IPS-NIHi11 (cell line): ENCODE results near the gene MBD2.
A peak's percentile ranks its signal among the peaks of the same experiment; 100 is the strongest.
"Not testable (repeated sequence)": the region's sequence is repeated elsewhere in the genome, so short reads cannot be mapped to it uniquely, and the experiment has no call there.

Experiments used
- DNase-seq: peaks from one replicate; pipeline ENCODE4 v3.0.0; 2012; ENCODE audit warnings: mixed read lengths, low spot score

MBD2 gene

GRCh38 chr18:54224379-54225014 is at the start of gene MBD2:
Gene MBD2 (minus strand): TSS chr18:54224669. CDS start chr18:54224559, 110 bp downstream.
- peak; percentile 93 for DNase-seq

- peak; percentile 65 for DNase-seq
These were observed 45.7 kb upstream of the MBD2 start for GRCh38 chr18:54269893-54270844.

GRCh38 chr18:54268751-54269150 is 44.3 kb upstream of the MBD2 start:
- no peak for DNase-seq

- no peak for DNase-seq
These were observed 43.2 kb upstream of the MBD2 start for GRCh38 chr18:54267701-54268100.

GRCh38 chr18:54263904-54264336 is 39.5 kb upstream of the MBD2 start:
- DNase-seq, result no peak

- DNase-seq, result no peak
These were observed 37.4 kb upstream of the MBD2 start for GRCh38 chr18:54261894-54262293.

GRCh38 chr18:54260396-54261072 is 36.1 kb upstream of the MBD2 start:
- no peak for DNase-seq

- not testable (repeated sequence) for DNase-seq
These were observed 33.3 kb upstream of the MBD2 start for GRCh38 chr18:54257818-54258217.

GRCh38 chr18:54257015-54257414 is 32.5 kb upstream of the MBD2 start:
- no peak for DNase-seq

- no peak for DNase-seq
These were observed 30.7 kb upstream of the MBD2 start for GRCh38 chr18:54255141-54255540.

- DNase-seq, result no peak
These were observed 29.8 kb upstream of the MBD2 start for GRCh38 chr18:54254265-54254758.

GRCh38 chr18:54251606-54252390 is 27.3 kb upstream of the MBD2 start:
- DNase-seq, result no peak

- no peak for DNase-seq
These were observed 26.4 kb upstream of the MBD2 start for GRCh38 chr18:54250846-54251261.

GRCh38 chr18:54247511-54248175 is 23.2 kb upstream of the MBD2 start:
- peak; percentile 32 for DNase-seq

GRCh38 chr18:54242327-54242726 is 17.9 kb upstream of the MBD2 start:
- no peak for DNase-seq

- DNase-seq, result no peak
These were observed 17.0 kb upstream of the MBD2 start for GRCh38 chr18:54241483-54241882.

GRCh38 chr18:54240629-54241107 is 16.2 kb upstream of the MBD2 start:
- DNase-seq, result no peak

GRCh38 chr18:54239601-54240000 is 15.1 kb upstream of the MBD2 start:
- DNase-seq, result no peak

GRCh38 chr18:54239091-54239490 is 14.6 kb upstream of the MBD2 start:
- no peak for DNase-seq

GRCh38 chr18:54238173-54238936 is 13.9 kb upstream of the MBD2 start:
- no peak for DNase-seq
